Neutrophil (primary cell): Measurements from ENCODE around the gene KXD1.

Experiments
- H3K27ac ChIP-seq: fragments of 200-600 bp; sonication (generic); 2 replicates; pipeline ENCODE4 v1.5.1; 2016; ENCODE audit warnings: mild to moderate bottlenecking, moderate library complexity
- H3K27me3 ChIP-seq: fragments of 200-600 bp; sonication (generic); 2 replicates; pipeline ENCODE4 v1.6.0; 2016; ENCODE audit warnings: mild to moderate bottlenecking
- H3K36me3 ChIP-seq: fragments of 200-600 bp; sonication (generic); 2 replicates; pipeline ENCODE4 v1.5.1; 2017
- H3K4me1 ChIP-seq, 2 experiments: fragments of 200-600 bp in 1 of 2; sonication (generic) in 1 of 2; 1 replicate in 1 of 2; 2 replicates in 1 of 2; pipeline versions ENCODE4 v1.5.1 to v1.6.1; 2013 to 2016; ENCODE audit warnings: low read depth in 1 of 2, low read length in 1 of 2, mild to moderate bottlenecking in 1 of 2, moderate library complexity in 1 of 2; ENCODE audit not compliant: control insufficient read depth in 1 of 2, insufficient read depth in 1 of 2
- H3K4me3 ChIP-seq, 2 experiments: fragments of 200-600 bp in 1 of 2; sonication (generic) in 1 of 2; 1 replicate in 1 of 2; 2 replicates in 1 of 2; pipeline ENCODE4 v1.5.1; 2013 to 2016; ENCODE audit warnings: low read depth in 1 of 2, low read length in 1 of 2, mild to moderate bottlenecking in 1 of 2, moderate library complexity in 1 of 2
- H3K9me3 ChIP-seq: fragments of 200-600 bp; sonication (generic); 2 replicates; pipeline ENCODE4 v1.5.1; 2016
- TF ChIP-seq, protein P1 (sequence below): fragments of 200-600 bp; sonication (generic); IDR thresholded peaks from 2 replicates; pipeline ENCODE4 v1.5.1; 2016; ENCODE audit warnings: antibody characterized with exemption

Gene KXD1

DNA sequence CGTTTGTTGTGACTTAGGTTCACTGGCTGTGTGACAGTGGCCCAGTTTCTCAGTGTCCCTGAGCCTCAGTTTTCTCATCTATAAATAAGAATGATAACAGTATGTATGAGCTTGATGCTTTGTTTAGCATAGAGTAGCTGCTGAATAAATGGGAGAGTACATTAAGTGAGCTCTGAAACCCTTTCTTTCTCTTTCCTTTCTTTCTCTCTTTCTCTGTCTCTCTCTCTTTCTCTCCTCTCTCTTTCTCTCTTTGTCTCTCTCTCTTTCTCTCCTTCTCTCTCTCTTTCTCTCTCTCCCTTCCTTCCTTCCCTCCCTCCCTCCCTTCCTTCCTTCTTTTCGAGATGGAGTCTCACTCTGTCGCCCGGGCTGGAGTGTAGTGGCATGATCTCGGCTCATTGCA, 2.0 kb downstream of the KXD1 start:
- Histone ChIP-seq H3K4me3 (no peak overlapping the region), H3K27ac (peak overlapping the region; percentile 12), H3K4me1 (peaks cover 10 to 22% of the 10 kb centered on the region in 2 experiments), H3K36me3 (peaks cover 29% of the 10 kb centered on the region), H3K27me3 (no peaks in the 10 kb centered on the region), H3K9me3 (no peaks in the 10 kb centered on the region)
- TF ChIP-seq, protein P1, sequence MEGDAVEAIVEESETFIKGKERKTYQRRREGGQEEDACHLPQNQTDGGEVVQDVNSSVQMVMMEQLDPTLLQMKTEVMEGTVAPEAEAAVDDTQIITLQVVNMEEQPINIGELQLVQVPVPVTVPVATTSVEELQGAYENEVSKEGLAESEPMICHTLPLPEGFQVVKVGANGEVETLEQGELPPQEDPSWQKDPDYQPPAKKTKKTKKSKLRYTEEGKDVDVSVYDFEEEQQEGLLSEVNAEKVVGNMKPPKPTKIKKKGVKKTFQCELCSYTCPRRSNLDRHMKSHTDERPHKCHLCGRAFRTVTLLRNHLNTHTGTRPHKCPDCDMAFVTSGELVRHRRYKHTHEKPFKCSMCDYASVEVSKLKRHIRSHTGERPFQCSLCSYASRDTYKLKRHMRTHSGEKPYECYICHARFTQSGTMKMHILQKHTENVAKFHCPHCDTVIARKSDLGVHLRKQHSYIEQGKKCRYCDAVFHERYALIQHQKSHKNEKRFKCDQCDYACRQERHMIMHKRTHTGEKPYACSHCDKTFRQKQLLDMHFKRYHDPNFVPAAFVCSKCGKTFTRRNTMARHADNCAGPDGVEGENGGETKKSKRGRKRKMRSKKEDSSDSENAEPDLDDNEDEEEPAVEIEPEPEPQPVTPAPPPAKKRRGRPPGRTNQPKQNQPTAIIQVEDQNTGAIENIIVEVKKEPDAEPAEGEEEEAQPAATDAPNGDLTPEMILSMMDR = no peak

DNA sequence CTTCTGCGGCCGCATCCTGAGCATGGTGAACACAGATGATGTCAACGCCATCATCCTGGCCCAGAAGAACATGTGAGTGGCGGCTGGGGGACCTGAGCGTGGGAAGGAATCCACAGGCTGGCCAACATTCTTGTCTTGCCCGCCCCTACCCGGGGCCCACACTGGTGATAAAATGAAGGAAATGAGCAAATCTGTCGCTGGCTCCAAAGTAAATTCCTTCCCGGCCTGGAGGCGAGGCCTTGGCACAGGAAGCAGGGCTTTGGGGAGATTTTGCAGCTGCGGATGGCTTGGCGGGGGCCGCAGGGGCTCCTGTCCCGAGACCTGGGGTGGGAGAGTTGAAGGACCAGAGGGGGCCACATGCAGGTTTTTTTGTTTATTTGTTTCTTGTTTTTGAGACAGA, 4.4 kb downstream of the KXD1 start:
- peaks cover 53% of the 10 kb centered on the region for H3K36me3 ChIP-seq

DNA sequence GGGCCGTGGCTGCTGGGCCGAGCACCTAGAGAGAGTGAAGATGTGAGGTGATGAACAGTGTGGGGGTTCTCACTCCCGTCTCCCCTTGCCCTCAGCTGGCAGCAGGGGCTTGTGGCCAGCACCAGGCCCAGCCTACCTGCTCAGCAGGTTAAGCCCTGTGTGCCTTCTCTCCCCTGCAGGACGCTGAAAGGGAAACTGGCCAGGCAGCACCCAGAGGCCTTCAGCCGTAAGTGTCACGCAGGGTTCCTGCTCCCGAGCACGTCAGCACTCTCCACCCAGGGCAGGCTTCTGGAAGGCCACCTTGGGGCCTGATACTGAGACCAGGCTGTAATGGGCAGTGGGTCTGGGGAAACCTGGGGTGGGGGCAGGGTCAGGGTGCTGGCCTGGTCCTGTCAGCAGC, 9.3 kb downstream of the KXD1 start:
- no peaks in the 10 kb centered on the region for H3K27me3 ChIP-seq
- no peaks in the 10 kb centered on the region for H3K9me3 ChIP-seq
- H3K27ac ChIP-seq = no peak overlapping the region
- TF ChIP-seq, protein P1 = no peak
- H3K4me3 ChIP-seq = no peak overlapping the region
- peaks cover 8 to 11% of the 10 kb centered on the region in 2 experiments for H3K4me1 ChIP-seq
- H3K36me3 ChIP-seq = peaks cover 77% of the 10 kb centered on the region

More for the DNA sequence above, 4.4 kb downstream of the KXD1 start:
- H3K4me3 ChIP-seq = no peak overlapping the region
- no peaks in the 10 kb centered on the region for H3K9me3 ChIP-seq
- H3K27me3 ChIP-seq = no peaks in the 10 kb centered on the region
- no peak overlapping the region for H3K27ac ChIP-seq
- peaks cover 10 to 22% of the 10 kb centered on the region in 2 experiments for H3K4me1 ChIP-seq
- TF ChIP-seq, protein P1 = no peak

DNA sequence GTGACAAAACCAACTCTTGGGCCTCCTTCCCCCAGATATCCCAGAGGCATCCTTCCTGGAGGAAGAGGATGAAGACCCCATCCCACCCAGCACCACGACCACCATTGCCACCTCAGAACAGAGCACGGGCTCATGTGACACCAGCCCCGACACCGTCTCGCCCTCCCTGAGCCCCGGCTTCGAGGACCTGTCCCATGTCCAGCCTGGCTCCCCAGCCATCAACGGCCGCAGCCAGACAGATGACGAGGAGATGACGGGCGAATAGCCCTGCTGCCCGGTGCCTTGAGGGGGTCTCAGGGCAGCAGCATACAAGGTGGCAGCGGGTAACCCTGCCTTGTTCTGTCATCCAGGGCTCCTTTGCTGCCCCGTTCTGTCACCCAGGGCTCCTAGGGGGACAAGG, 10.7 kb downstream of the KXD1 start:
- peaks cover 69% of the 10 kb centered on the region for H3K36me3 ChIP-seq
- H3K27ac ChIP-seq = no peak overlapping the region
- TF ChIP-seq, protein P1 = no peak
- peaks cover 22 to 25% of the 10 kb centered on the region in 2 experiments for H3K4me1 ChIP-seq
- no peaks in the 10 kb centered on the region for H3K9me3 ChIP-seq
- no peak overlapping the region for H3K4me3 ChIP-seq
- no peaks in the 10 kb centered on the region for H3K27me3 ChIP-seq

DNA sequence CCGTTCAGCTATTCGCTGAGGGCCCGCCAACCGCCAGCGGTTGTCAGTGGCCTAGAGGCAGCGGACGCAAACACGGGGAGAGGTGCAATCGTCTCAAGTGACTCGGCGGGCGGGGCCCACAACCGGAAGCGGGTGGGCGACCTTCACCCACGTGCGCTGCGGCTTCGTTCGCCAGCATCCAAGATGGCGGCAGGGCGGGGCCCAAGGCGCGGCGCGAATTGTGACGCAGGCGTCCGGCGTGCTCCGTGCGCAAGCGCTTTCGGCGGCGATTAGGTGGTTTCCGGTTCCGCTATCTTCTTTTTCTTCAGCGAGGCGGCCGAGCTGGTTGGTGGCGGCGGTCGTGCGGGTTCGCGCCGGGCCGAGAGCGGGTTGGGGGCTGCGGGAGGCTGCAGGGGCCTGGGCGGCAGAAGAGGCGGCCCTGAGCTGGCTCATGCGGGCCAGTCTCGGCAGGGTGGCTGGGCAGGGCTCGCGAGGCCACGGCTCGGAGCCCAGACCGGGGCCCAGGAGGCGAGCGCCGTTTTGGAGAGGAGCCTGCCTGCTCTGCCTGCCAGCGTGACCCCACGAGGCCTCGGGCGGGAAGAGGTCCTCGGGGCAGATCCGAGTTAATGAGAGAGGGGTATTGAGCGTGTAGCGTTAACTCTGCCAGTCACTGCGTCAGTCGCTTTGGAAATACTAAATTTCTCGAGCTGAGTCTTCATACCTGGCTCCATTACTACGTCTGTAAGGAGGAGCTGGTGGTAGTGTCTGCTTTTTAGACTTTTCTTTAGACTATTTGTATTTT, 14.1 kb downstream of the KXD1 start, which contains the start of gene UBA52:
Gene UBA52 (plus strand): TSS at position 294 of the 781 bp plus-strand sequence. CDS start 1,444 bp downstream, outside the sequence.
- H3K4me3 ChIP-seq = peak within 1 kb of the TSS; percentile 83 to 93

More for the DNA sequence above, 14.1 kb downstream of the KXD1 start, which contains the start of gene UBA52:
- H3K4me1 ChIP-seq = peaks cover 23 to 27% of the 10 kb centered on the region in 2 experiments
- no peaks in the 10 kb centered on the region for H3K9me3 ChIP-seq
- H3K36me3 ChIP-seq = peaks cover 67% of the 10 kb centered on the region
- H3K27ac ChIP-seq = peak within 1 kb of the TSS; percentile 94
- no peaks in the 10 kb centered on the region for H3K27me3 ChIP-seq
- TF ChIP-seq, protein P1 = peak; percentile 33
